Glomerular visceral epithelial cell (primary cell): ENCODE data around the gene NF1.
"Not testable (repeated sequence)": the region's sequence is repeated elsewhere in the genome, so short reads cannot be mapped to it uniquely, and the experiment has no call there.

ENCODE experiments used
- DNase-seq: peaks from one replicate; pipeline ENCODE4 v3.0.0-alpha.2; 2016; ENCODE audit errors: extremely low spot score

Gene NF1

DNA sequence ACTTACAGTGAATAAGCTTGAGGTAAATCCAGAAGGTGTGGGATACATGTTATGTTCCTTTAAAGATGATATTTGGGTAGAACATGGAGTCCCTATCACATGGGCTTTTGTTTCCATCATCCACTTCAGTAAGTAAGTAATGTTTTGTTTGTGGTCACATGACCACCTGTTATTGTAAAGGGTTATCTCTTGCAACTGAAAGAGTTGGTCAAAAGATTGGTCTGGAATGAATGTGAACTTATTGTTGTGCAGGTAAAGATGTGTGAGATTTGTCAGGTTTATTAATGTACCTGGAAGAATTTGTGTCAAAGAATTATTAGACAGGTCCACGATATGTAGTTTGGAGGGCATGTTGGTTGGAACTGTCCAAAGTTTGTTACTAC lies 200.7 kb downstream of the NF1 start:
- no peak for DNase-seq

DNA sequence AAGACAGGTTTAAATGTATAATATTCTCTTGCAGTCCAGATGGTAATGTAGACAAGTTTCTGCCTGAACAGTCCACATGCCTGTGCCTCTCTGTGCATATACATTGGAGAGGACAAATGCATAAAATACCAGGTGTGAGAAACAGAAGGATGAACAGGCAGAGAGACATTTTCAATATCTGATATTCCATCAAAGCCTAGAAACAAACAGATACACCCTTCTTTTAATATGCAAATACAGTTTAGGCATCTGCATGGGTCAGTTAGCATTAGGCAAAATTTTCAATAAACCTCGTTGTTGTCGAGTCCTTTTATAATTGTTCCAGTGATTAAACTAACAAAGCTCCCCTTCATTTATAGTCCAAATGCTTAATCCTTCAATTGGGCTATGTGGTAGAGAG lies 201.4 kb downstream of the NF1 start:
- DNase-seq = no peak

DNA sequence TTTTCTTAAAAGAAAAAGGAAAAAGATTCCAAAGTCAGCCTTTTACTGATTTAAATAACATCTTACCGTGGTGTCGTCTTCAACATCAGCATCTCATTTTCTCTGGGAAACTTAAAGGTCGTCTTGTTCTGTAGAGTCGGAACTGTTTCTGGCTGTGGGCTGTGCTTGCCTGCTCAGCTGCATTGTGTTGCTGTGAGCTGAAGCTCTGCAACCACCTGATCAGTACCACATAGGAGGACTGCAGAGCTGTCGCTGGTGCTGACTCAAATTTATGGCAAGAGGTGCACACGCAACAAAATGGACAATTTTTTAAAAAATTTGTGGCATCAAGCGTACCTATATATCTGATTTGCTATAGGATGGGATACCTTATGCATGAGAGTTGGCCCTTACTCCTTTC lies 202.3 kb downstream of the NF1 start, which contains the start of gene OMG:
TSS of gene OMG (minus strand) at position 150 of the 400 bp plus-strand sequence. CDS start 908 bp downstream, outside the sequence.
- DNase-seq = no peak

DNA sequence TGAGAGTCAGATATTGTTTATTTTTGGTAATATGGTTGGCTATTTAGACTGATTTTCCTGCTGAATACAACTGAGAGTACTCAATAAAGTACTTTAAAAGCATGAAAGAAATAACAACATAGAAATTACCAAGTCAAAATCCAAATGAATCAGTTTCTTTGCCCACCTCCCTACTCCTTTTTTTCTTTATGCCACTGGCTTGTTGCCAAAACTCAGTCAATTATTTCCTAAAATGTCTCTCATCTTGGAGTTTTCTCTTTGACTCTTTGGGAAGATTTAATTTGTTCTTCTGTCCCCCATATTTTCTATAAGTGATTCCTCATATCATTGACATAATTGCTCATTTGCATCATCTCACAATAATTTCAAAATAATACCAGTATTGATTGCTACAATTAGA lies 204.8 kb downstream of the NF1 start:
- peak; percentile 32 for DNase-seq

DNA sequence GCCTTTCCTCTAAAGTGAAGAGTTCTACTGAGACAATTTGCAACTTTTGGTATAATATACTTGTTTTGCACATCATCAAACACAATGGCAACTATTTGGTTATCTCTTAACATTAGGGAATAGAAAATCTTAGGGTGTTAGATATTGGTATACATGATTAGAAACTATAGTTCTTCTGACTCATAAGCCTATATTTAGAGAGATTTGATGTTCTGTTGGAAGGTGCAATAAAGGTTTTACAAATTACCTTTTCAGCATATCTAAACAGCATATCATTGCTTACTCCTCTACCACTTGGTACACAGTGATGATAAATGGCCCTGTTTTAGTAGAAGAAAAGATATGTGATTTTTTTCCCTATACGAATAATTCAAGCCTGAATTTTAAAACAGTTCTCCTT lies 212.9 kb downstream of the NF1 start:
- DNase-seq = no peak

DNA sequence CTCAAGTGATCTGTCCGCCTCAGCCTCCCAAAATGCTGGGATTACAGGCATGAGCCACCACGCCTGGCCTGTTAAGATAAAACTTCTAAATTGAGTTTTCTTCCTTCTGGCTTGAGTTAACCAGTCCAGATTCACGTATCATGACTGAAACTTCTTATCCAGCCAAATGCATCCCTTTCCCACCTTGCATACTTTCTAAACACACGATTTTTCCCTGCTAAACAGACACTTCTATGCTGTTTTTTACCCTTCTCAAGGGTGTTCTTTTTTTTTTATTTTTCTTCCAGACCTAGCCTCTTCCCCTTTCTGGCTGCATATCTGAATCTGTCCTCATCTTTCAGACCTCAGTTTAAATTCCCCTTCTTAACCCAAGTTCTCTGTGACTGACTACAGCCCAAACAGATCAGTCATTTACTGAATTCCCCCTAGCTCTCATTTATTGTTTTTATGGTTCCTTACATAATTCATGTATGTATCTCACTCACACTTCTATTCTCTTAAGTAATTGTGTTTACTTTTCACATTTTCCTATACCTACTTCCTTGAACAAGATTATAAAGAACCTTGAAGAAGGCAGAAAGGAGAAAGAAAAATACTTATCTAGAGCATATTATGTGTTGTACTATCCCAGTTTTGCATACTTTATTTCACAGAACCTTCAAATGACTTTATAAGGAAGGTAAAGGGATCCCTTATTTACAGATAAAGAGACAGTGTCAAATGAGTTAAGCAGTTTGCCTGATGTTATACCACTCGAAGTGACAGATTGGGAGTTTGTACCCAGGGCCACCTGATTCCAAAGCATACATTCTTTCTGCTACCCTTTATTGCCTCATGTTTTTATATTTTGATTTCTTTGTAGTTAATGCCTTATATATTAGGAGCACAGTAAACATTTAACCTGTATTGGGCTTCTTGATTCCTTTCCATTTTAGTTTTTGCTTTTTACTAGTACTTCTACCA lies 213.9 kb downstream of the NF1 start:
- no peak for DNase-seq

DNA sequence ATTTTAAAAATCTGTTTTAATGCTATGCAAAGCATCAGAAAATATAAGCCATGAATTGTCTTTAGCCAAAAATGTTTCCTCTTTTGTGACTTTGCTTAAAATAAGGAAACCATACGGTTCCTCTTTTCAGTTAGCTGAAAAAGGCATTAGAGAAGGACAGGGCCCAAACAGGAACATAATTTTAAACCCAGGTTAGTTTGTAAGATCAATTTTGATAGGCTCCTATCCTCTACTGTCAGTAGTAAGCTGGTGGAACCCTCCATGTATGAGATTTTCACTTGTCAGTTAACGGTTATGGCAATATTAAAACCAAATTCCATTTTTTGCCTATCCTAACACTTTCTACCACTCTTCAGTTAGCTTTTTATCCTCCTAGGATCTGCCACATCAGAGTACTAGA lies 214.8 kb downstream of the NF1 start:
- DNase-seq = no peak

DNA sequence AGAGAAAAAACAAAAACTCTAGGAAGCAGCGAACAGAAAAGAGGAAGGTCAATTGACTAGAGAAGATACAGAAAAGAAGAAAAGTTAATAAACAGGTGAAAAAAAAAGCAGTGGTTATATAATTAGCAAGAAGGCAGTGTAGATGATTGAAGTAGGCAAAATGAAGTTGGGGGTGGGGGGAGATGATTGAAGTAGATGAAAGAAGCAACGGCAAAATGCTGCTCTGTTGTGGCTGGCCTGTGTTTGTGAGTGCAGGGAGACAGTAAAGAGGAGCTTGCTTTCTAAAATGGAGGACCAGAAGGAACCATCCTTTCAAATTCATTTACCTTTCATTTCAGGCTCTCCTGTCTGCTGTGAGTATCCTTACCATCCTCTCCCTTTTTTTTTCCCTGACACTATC lies 215.5 kb downstream of the NF1 start:
- DNase-seq = no peak

DNA sequence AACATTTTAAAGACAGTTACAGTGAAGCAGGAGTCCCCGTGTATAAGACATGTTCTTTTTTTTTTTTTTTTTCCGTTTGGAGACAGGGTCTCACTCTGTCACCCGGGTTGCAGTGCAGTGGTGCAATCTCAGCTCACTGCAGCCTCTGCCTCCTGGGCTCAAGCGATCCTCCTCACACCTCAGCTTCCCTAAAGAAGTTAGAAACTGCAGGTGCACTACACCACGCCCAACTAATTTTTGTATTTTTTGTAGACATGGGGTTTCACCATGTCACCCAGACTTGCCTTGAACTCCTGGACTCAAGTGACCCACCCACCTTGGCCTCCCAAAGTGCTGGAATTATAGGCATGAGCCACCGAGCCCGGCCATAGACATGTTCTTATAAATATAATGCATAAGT lies 216.1 kb downstream of the NF1 start:
- no peak for DNase-seq

DNA sequence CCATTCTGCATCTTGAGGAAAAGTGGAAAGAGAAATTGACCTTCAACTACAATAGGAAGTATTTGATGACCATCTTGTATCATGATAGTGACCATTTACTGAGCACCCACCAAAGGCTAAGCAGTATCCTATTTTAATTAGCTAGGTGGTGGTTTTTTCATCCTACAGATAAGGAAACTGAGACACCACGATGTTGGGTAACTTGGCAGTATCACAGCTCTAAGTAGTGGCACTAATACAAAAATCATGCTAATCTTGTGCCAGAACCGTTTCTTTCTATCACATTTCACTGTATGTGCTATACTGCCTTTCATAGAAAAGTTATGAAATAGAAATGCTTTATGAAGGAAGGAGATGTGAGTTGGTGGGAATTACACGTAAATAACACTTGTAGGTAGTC lies 216.7 kb downstream of the NF1 start:
- DNase-seq = no peak

DNA sequence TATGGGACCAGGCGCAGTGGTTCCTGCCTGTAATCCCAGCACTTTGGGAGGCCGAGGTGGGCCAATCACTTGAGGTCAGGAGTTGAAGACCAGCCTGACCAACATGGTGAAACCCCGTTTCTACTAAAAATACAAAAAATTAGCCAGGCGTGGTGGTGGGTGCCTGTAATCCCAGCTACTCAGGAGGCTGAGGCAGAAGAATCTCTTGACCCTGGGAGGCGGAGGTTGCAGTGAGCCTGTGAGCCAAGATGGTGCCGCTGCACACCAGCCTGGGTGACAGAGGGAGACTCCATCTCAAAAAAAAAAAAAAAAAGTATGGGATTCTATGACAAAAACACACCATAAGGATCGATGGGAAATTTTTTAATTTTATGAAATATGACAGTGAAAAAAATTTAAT lies 217.4 kb downstream of the NF1 start:
- not testable (repeated sequence) for DNase-seq

DNA sequence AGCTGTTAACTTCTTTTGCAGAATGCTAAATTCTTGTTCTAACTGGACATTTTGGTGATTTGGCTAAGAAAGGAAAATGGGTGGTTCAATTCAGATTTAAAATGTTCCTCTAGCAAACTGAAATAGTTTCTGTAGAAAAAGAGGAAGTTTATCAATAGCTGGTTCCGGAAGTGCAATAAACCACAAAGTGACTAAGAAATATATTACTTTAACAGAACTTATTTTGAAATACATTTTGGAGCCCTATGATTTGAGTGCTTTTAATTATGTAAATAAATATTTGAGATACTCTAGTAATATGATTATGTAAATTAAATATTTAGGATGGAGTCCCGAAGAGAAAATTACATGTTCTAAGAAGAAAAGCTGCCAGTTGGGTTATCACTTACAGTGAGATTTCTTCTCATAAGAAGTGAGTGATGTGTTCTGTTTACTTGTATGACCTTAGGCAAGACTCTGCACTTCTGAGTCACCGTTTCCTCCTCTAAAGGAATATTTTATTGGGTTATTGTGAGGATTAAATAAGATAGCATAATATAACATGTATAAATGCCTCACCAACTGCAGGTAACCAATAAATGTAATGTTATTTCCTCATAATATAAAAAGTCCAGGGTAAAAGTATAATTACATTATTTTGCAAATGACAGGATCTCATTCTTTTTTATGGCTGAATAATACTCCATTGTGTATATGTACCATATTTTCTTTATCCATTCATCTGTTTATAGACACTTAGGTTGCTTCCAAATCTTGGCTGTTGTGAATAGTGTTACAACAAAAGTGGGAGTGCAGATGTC lies 219.4 kb downstream of the NF1 start, which contains the start of gene EVI2B:
TSS of gene EVI2B (minus strand) at position 73 of the 800 bp plus-strand sequence. CDS start 8,445 bp downstream, outside the sequence.
- DNase-seq = no peak

DNA sequence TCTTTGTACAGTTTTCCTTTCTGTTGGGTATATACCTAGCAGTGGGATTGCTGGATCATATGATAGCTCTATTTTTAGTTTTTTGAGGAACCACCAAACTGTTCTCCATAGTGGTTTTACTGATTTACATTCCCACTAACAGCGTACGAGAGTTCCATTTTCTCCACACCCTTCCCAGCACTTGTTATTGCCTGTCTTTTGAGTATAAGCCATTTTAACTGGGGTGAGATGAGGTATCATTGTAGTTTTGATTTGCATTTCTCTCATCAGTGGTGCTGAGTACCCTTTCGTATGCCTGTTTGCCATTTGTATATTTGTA lies 220.0 kb downstream of the NF1 start:
- no peak for DNase-seq

DNA sequence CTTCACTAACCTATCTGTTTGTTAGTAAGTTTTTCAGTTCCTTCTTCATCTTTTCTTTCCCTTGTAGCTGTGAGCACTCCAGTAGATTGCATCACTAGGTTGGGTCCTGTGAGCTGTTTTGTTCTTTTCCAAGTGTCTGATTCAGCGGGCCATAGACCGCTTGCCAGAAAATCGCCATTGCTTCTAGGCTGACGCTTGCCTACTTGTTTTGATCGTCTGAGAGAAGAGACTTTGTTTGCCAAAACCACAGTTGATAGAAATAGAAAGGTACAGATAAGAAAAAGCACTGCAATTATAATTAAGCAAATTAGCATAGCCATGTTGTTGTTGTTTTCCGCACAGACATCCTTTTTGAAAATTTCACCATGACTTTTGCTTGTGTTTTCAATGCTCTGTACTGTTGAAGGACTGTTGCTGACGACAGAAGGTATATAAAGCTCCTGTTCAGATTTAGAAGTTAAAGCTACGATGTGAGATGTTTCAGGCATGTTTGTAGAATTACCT lies 223.6 kb downstream of the NF1 start:
- DNase-seq = no peak

DNA sequence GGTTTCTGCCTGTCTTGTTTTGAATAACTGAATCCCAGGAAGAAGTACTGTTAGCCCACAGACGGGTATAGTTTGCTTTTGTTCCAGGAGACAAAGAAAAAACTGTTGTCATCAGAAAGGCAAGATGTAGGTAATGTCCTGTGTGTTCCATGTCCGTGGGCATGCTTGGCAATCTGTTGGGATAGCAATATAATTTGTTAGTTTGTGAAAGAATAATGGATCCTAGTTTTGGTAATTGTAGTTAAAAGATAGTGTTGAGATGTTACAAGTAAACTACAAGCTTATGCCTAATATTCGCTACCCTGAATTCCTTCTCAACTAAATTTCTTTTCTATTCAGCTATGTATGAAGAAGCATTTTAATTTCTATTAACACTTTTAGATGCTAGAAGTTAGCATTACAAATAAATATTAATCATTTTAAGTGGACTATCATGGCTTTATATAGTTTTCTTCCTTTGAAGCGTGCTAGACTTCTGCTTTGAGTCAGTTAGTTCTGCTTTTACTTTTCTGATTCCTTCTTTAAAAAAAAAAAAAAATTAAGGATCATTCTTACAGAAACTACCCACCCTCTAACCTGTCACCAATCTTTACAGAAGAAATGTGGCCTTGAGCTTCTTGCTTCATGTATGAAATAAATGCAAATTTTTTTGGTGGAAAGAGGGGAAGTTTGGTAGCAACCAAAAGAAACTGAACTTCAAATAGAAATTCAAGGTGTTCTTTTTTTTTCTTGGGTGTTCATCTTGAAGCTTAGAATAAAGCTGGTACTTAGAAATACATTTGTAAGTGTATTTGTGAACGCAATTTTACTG lies 224.3 kb downstream of the NF1 start:
- DNase-seq = no peak

DNA sequence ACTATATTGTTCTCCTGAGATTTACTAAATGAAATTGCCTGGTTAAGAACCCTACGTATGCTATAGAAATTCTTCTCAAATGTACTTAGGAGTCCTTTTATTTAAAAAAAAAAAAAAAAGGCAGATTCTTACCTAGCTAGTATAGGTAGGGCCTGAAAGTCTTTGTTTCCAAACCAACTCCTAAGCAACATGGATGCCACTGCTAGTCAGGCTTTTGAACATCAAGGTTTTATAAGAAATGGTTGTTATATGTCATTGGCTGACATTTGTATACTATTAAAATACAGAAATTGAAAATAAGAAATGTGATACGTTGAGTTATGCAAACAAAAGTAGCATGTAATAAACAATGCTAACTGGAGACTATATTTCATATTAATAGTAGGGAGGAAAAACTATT lies 225.5 kb downstream of the NF1 start:
- no peak for DNase-seq

DNA sequence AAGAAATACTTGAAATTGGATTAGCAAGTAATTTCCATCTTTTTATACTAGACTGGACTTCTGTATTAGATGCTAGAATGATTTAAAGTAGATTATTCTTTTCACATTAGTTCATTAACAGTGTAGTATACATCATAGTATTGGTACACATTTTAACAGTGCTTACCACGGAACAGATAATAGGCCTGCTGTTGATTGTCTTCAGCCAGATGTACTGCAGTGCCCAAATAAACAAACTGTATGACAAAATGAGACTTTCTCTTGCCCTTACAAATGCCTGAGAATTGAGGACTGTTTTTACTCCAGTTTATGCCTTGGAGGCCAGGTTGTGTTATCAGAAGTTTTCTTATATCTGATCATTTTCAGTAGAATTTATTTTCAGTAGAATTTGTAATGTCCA lies 226.0 kb downstream of the NF1 start:
- no peak for DNase-seq

DNA sequence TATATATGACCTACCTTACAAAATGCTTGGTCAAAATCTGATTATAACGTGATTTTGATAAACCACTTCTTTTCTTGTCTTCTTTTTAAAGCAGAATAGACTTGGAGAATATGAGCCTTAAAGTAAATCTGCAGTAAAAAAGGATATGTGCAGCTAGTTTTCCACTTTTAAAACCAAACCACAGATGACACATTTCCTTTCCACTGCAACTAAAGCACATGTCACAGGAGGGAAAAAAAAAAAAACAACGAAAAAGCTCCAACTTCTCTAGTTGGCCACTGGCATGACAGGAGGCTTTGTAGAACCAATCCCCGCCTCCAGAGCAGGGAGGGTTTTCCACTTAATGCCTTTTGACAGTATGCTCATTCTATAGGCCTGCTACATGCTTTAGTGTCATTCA lies 226.7 kb downstream of the NF1 start, which contains the start of gene EVI2A:
TSS of gene EVI2A (minus strand) at position 142 of the 400 bp plus-strand sequence. CDS start 2,609 bp downstream, outside the sequence.
- peak; percentile 66 for DNase-seq

DNA sequence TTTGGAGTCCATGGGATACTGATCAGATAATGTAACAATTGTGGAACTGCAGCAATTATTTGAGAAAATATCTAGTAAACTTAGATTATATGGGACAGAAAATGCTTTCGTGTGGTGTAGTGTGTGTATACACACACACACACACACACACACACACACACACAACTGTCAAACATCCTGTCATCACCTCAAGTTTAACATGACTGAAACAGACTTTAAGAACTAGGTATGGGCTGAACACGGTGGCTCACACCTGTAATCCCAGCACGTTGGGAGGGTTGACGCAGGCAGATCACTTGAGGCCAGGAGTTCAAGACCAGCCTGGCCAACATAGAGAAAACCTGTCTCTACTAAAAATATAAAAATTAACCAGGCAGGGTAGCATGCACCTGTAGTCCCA lies 227.2 kb downstream of the NF1 start:
- no peak for DNase-seq

DNA sequence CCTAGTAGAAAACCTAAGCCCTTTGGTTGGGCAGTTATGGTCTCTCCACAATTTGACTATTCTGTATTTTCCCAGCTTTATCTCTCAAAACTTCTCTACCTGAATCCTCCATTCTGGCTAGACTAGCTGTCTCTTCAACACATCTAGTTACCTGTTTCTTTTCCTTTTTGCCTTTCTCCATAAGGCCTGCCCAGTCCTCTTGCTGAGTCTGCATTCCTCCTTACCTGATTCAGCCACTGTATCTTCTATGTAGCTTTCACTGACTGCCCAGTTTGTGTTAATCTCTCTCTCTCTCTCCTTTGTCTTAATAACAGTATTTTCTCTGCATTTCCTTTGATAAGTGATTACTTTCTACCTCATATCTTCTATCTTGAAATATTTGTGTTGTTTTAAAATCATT lies 228.8 kb downstream of the NF1 start:
- DNase-seq = no peak

DNA sequence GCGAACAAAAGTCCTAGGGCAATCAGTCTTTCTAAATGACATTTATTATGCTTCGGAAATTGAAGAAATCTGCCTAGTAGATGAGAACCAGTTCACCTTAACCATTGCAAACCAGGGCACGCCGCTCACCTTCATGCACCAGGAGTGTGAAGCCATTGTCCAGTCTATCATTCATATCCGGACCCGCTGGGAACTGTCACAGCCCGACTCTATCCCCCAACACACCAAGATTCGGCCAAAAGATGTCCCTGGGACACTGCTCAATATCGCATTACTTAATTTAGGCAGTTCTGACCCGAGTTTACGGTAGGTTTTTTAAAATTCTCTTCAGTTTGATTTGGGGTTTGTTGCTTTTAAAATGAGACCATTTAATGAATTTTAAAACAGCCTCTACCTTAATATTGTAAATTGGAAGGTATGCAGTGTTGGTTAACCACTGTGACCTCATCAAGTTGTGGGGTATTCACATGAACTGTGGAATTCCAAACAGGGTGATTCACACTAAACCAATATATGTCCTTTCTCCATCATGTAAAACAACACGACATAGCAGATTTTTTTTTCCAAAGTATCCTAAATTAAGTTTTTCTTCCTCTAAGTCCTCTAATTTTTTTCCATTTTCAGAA lies 232.9 kb downstream of the NF1 start:
- peak; percentile 83 for DNase-seq
